ENCODE results near the gene DNAJC27. TPM values are rescaled to one million over a fixed set of nuclear protein-coding genes. Genes with fewer than 3 reads are reported as not detected.

Gene DNAJC27
- total and polyA plus RNA-seq, 9 of the 15 experiments (the other 6 are each of a cell fraction or from before 2014, with no cell fraction given): 0.53 to 5.9 (median 3.0) TPM

GRCh38 chr2:24970483-24971285 is 1.1 kb downstream of the DNAJC27 start (continued):
- TF ChIP-seq C11orf30 (IDR thresholded peaks at IDR 0.05; ENCODE audit: low read depth) (no peak), ZEB2 (IDR thresholded peaks at IDR 0.05) (no peak), ZNF41 (CRISPR knock-in tag; conservative IDR thresholded peaks at IDR 0.05) (no peak), HDAC1 (IDR thresholded peaks at IDR 0.05) (no peak; a peak in 1 of 4 replicates), FOXM1 (IDR thresholded peaks at IDR 0.05; ENCODE audit: low read depth) (0 out of 2 replicates have a peak, but pooled peaks have one; percentile 18), FOXM1 (CRISPR knock-in tag; IDR thresholded peaks at IDR 0.05; ENCODE audit: low read depth) (no peak), ARID2 (IDR thresholded peaks at IDR 0.05) (no peak), HNRNPK (IDR thresholded peaks at IDR 0.05; ENCODE audit: low read depth, low read length, poor library complexity, severe bottlenecking) (no peak), FOXJ3 (CRISPR knock-in tag; IDR thresholded peaks at IDR 0.05) (no peak), NFIX (CRISPR knock-in tag; IDR thresholded peaks at IDR 0.05; ENCODE audit: low read depth) (no peak), CBX1 (IDR thresholded peaks at IDR 0.05; ENCODE audit: low read depth) (no peak), TEAD1 (CRISPR knock-in tag; IDR thresholded peaks at IDR 0.05) (0 out of 4 replicates have a peak, but pooled peaks of 1 of the 2 experiments have one; percentile 6), POLR2AphosphoS5 (IDR thresholded peaks at IDR 0.05; ENCODE audit: control insufficient read depth, insufficient read depth, low read depth, low read length) (peak; percentile 12; the same call in 1 of the 2 replicates), CGGBP1 (CRISPR knock-in tag; IDR thresholded peaks at IDR 0.05) (no peak), THRAP3 (IDR thresholded peaks at IDR 0.05; ENCODE audit: borderline replicate concordance) (no peak), ZNF354B (CRISPR knock-in tag; IDR thresholded peaks at IDR 0.05) (no peak), MLLT1 (IDR thresholded peaks at IDR 0.05) (peak in 1 of 2 experiments; percentile 38; a peak in 1 of 4 replicates), ZNF3 (CRISPR knock-in tag; IDR thresholded peaks at IDR 0.05) (no peak), MAZ (CRISPR knock-in tag; conservative IDR thresholded peaks at IDR 0.05 in 1 of 2, IDR thresholded peaks at IDR 0.05 in 1 of 2) (no peak), THAP12 (CRISPR knock-in tag; IDR thresholded peaks at IDR 0.05) (no peak), GABPB2 (CRISPR knock-in tag; conservative IDR thresholded peaks at IDR 0.05) (no peak), POLR3A (IDR thresholded peaks at IDR 0.05; ENCODE audit: borderline replicate concordance, extremely low read depth, insufficient read depth, insufficient read length) (no peak), RBM25 (IDR thresholded peaks at IDR 0.05; ENCODE audit: low read depth, low read length, severe bottlenecking) (peak; percentile 77)

All from K562 (cell line).